Natural killer cell treated with Interleukin-12 subunit alpha and Interleukin-12 subunit beta and Interleukin-15 and Interleukin-18, amount 100 ng/mL, for 72 hours (primary cell): Measurements from ENCODE around the gene GPHB5. TPM values are rescaled to one million over a fixed set of nuclear protein-coding genes. Genes with fewer than 3 reads are reported as not detected.

Experiments
- ATAC-seq, 2 donors: fragments of 150-1000 bp; cut with Tn5 transposase in 1 of 2; sonication (Bioruptor Pico), chemical (Tn5 transposase) in 1 of 2; 2 replicates each; pipeline ENCODE4 v1.10.0; 2021
- DNase-seq: peaks from one replicate; pipeline ENCODE4 v3.0.0; 2022; ENCODE audit warnings: low spot score
- H3K27ac Mint-ChIP-seq, 2 donors: 1 replicate in 1 of 2; 2 replicates in 1 of 2; pipeline ENCODE4 v1.8.0; 2022; ENCODE audit warnings: mixed read lengths in 2 of 2, mild to moderate bottlenecking in 1 of 2, moderate library complexity in 1 of 2
- H3K27me3 Mint-ChIP-seq, 2 donors: 1 replicate in 1 of 2; 2 replicates in 1 of 2; pipeline ENCODE4 v1.8.0; 2022; ENCODE audit warnings: mixed read lengths in 2 of 2
- H3K36me3 Mint-ChIP-seq: one replicate; pipeline ENCODE4 v1.8.0; 2022; ENCODE audit warnings: mixed read lengths
- H3K4me1 Mint-ChIP-seq, 2 donors: 1 replicate in 1 of 2; 2 replicates in 1 of 2; pipeline ENCODE4 v1.8.0; 2022; ENCODE audit warnings: low read depth in 2 of 2, mixed read lengths in 2 of 2, mild to moderate bottlenecking in 1 of 2
- H3K4me3 Mint-ChIP-seq: one replicate; pipeline ENCODE4 v1.8.0; 2022; ENCODE audit warnings: mixed read lengths
- H3K9me3 Mint-ChIP-seq: 2 replicates; pipeline ENCODE4 v1.8.0; 2022; ENCODE audit warnings: mixed read lengths
- total RNA-seq, 2 donors: library from RNA; stranded (reverse); gene quantifications; one replicate each; pipeline ENCODE4 v1.2.3, GENCODE V29; 2022

The GPHB5 gene
- not detected for total RNA-seq

GRCh38 chr14:63318835-63319234 lies at the start of gene GPHB5:
Gene GPHB5, minus strand, starts transcription at chr14:63318935. Its CDS starts 1,086 bp downstream, at chr14:63317849.
- ATAC-seq: no peak
- Mint-ChIP-seq H3K9me3 (no peaks in the 10 kb centered on the region), H3K4me3 (no peak within 1 kb of the TSS), H3K27me3 (peaks cover 21 to 23% of the 10 kb centered on the region in 2 donors), H3K4me1 (no peaks in the 10 kb centered on the region), H3K27ac (no peak within 1 kb of the TSS), H3K36me3 (no peaks in the 10 kb centered on the region)
- no peak for DNase-seq

GRCh38 chr14:63367742-63368364 lies 49.1 kb upstream of the GPHB5 start:
- no peak overlapping the region for H3K4me3 Mint-ChIP-seq
- no peak overlapping the region for H3K27ac Mint-ChIP-seq
- H3K9me3 Mint-ChIP-seq: no peaks in the 10 kb centered on the region

GRCh38 chr14:63362389-63362819 lies 43.7 kb upstream of the GPHB5 start:
- Mint-ChIP-seq H3K36me3 (peaks cover 7% of the 10 kb centered on the region), H3K4me1 (peaks cover 4 to 5% of the 10 kb centered on the region in 2 donors), H3K4me3 (no peak overlapping the region), H3K9me3 (no peaks in the 10 kb centered on the region), H3K27ac (no peak overlapping the region), H3K27me3 (peaks cover 3 to 8% of the 10 kb centered on the region in 2 donors)
- no peak for DNase-seq
- ATAC-seq: no peak

More at GRCh38 chr14:63367742-63368364, 49.1 kb upstream of the GPHB5 start:
- ATAC-seq (no peak), DNase-seq (no peak)
- Mint-ChIP-seq H3K4me1 (peaks cover 0 to 14% of the 10 kb centered on the region in 2 donors), H3K36me3 (peaks cover 13% of the 10 kb centered on the region), H3K27me3 (no peaks in the 10 kb centered on the region)

- ATAC-seq (no peak), DNase-seq (no peak)
- Mint-ChIP-seq H3K9me3 (no peaks in the 10 kb centered on the region), H3K27me3 (peaks cover 3 to 8% of the 10 kb centered on the region in 2 donors), H3K27ac (no peak overlapping the region), H3K4me1 (peaks cover 4 to 5% of the 10 kb centered on the region in 2 donors), H3K4me3 (no peak overlapping the region), H3K36me3 (peaks cover 7% of the 10 kb centered on the region)
These were observed 43.1 kb upstream of the GPHB5 start for GRCh38 chr14:63361790-63362189.

GRCh38 chr14:63357841-63358240 lies 39.1 kb upstream of the GPHB5 start:
- Mint-ChIP-seq H3K27ac (no peak overlapping the region), H3K36me3 (no peaks in the 10 kb centered on the region), H3K27me3 (peaks cover 6 to 24% of the 10 kb centered on the region in 2 donors)

GRCh38 chr14:63345826-63346225 lies 27.1 kb upstream of the GPHB5 start:
- no peak for ATAC-seq
- Mint-ChIP-seq H3K27me3 (peaks cover 33 to 47% of the 10 kb centered on the region in 2 donors), H3K27ac (no peak overlapping the region), H3K36me3 (no peaks in the 10 kb centered on the region), H3K4me3 (no peak overlapping the region), H3K4me1 (no peaks in the 10 kb centered on the region), H3K9me3 (no peaks in the 10 kb centered on the region)
- DNase-seq: no peak

More at GRCh38 chr14:63357841-63358240, 39.1 kb upstream of the GPHB5 start:
- no peaks in the 10 kb centered on the region for H3K9me3 Mint-ChIP-seq
- peaks cover 4 to 5% of the 10 kb centered on the region in 2 donors for H3K4me1 Mint-ChIP-seq
- ATAC-seq (no peak), DNase-seq (no peak)
- H3K4me3 Mint-ChIP-seq: no peak overlapping the region

GRCh38 chr14:63344336-63344735 lies 25.6 kb upstream of the GPHB5 start:
- no peaks in the 10 kb centered on the region for H3K9me3 Mint-ChIP-seq
- peaks cover 38 to 55% of the 10 kb centered on the region in 2 donors for H3K27me3 Mint-ChIP-seq
- no peaks in the 10 kb centered on the region for H3K36me3 Mint-ChIP-seq
- DNase-seq: no peak
- ATAC-seq: no peak
- no peak overlapping the region for H3K4me3 Mint-ChIP-seq
- H3K4me1 Mint-ChIP-seq: no peaks in the 10 kb centered on the region
- no peak overlapping the region for H3K27ac Mint-ChIP-seq

- H3K36me3 Mint-ChIP-seq: no peaks in the 10 kb centered on the region
- H3K27me3 Mint-ChIP-seq: peaks cover 38 to 57% of the 10 kb centered on the region in 2 donors
- ATAC-seq: no peak
These were observed 25.1 kb upstream of the GPHB5 start for GRCh38 chr14:63343878-63344277.

GRCh38 chr14:63342371-63342770 lies 23.6 kb upstream of the GPHB5 start:
- no peak for DNase-seq
- no peak for ATAC-seq
- Mint-ChIP-seq H3K27me3 (peaks cover 34 to 55% of the 10 kb centered on the region in 2 donors), H3K36me3 (no peaks in the 10 kb centered on the region), H3K9me3 (no peaks in the 10 kb centered on the region), H3K4me1 (no peaks in the 10 kb centered on the region), H3K4me3 (no peak overlapping the region), H3K27ac (no peak overlapping the region)

More at GRCh38 chr14:63343878-63344277, 25.1 kb upstream of the GPHB5 start:
- Mint-ChIP-seq H3K27ac (no peak overlapping the region), H3K4me3 (no peak overlapping the region), H3K4me1 (no peaks in the 10 kb centered on the region), H3K9me3 (no peaks in the 10 kb centered on the region)
- DNase-seq: no peak

- Mint-ChIP-seq H3K4me1 (no peaks in the 10 kb centered on the region), H3K27ac (no peak overlapping the region), H3K27me3 (peaks cover 4 to 13% of the 10 kb centered on the region in 2 donors), H3K9me3 (no peaks in the 10 kb centered on the region), H3K4me3 (no peak overlapping the region), H3K36me3 (peaks cover 9% of the 10 kb centered on the region)
- ATAC-seq: no peak
- DNase-seq: no peak
These were observed 10.3 kb upstream of the GPHB5 start for GRCh38 chr14:63328787-63329737.

GRCh38 chr14:63326840-63327239 lies 8.1 kb upstream of the GPHB5 start:
- Mint-ChIP-seq H3K27ac (no peak overlapping the region), H3K4me3 (no peak overlapping the region), H3K36me3 (peaks cover 9% of the 10 kb centered on the region), H3K4me1 (no peaks in the 10 kb centered on the region), H3K27me3 (peaks cover 9 to 13% of the 10 kb centered on the region in 2 donors), H3K9me3 (no peaks in the 10 kb centered on the region)
- DNase-seq: no peak
- no peak for ATAC-seq

- DNase-seq (no peak), ATAC-seq (no peak)
- H3K36me3 Mint-ChIP-seq: no peaks in the 10 kb centered on the region
- H3K27ac Mint-ChIP-seq: no peak overlapping the region
- H3K4me3 Mint-ChIP-seq: no peak overlapping the region
- H3K4me1 Mint-ChIP-seq: no peaks in the 10 kb centered on the region
- H3K27me3 Mint-ChIP-seq: peaks cover 8 to 15% of the 10 kb centered on the region in 2 donors
- no peaks in the 10 kb centered on the region for H3K9me3 Mint-ChIP-seq
These were observed 4.3 kb upstream of the GPHB5 start for GRCh38 chr14:63322897-63323573.

GRCh38 chr14:63322472-63322871 lies 3.7 kb upstream of the GPHB5 start:
- ATAC-seq (no peak), DNase-seq (no peak)
- Mint-ChIP-seq H3K27me3 (peaks cover 8 to 15% of the 10 kb centered on the region in 2 donors), H3K4me1 (no peaks in the 10 kb centered on the region), H3K9me3 (no peaks in the 10 kb centered on the region), H3K4me3 (no peak overlapping the region), H3K36me3 (no peaks in the 10 kb centered on the region), H3K27ac (no peak overlapping the region)
